ENCODE results near the gene SNF8.

DNA sequence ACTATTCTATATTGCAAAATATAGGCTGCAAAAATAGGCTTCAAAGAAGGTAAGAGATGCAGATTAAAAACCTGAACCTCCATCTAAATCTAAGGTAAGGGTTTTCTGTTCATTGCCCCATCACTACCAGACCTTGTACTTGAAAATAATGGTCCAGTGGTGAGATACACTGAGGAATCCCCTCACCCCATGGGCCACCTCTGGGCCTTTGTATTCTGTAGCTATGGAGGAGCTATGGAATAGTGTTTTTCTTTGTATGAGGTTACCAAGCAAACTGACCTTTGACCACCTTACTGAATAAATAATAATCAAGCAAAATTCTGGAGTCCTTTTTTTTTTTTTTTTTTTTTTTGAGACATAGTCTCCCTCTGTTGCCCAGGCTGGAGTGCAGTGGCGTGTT is 41.2 kb downstream of the SNF8 start:
- TF ChIP-seq, protein P1, sequence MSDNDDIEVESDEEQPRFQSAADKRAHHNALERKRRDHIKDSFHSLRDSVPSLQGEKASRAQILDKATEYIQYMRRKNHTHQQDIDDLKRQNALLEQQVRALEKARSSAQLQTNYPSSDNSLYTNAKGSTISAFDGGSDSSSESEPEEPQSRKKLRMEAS (CRISPR knock-in tag; IDR thresholded peaks at IDR 0.05): no peak
- TF ChIP-seq, protein P2, sequence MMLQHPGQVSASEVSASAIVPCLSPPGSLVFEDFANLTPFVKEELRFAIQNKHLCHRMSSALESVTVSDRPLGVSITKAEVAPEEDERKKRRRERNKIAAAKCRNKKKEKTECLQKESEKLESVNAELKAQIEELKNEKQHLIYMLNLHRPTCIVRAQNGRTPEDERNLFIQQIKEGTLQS (CRISPR knock-in tag; conservative IDR thresholded peaks at IDR 0.05): no peak
- TF ChIP-seq ESRRA (CRISPR knock-in tag; IDR thresholded peaks at IDR 0.05; ENCODE audit: borderline replicate concordance) (no peak), ZNF671 (CRISPR knock-in tag; IDR thresholded peaks at IDR 0.05) (no peak)
- TF ChIP-seq, protein P3, sequence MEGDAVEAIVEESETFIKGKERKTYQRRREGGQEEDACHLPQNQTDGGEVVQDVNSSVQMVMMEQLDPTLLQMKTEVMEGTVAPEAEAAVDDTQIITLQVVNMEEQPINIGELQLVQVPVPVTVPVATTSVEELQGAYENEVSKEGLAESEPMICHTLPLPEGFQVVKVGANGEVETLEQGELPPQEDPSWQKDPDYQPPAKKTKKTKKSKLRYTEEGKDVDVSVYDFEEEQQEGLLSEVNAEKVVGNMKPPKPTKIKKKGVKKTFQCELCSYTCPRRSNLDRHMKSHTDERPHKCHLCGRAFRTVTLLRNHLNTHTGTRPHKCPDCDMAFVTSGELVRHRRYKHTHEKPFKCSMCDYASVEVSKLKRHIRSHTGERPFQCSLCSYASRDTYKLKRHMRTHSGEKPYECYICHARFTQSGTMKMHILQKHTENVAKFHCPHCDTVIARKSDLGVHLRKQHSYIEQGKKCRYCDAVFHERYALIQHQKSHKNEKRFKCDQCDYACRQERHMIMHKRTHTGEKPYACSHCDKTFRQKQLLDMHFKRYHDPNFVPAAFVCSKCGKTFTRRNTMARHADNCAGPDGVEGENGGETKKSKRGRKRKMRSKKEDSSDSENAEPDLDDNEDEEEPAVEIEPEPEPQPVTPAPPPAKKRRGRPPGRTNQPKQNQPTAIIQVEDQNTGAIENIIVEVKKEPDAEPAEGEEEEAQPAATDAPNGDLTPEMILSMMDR (IDR thresholded peaks at IDR 0.05): no peak
